Upper lobe of left lung (tissue), 4 donors: Measurements from ENCODE around the gene HES4.

Experiments
- EP300 ChIP-seq, 4 donors: sonication (generic); formaldehyde crosslinking; IDR thresholded peaks; one replicate each; pipeline ENCODE4 v1.5.1; 2017; ENCODE audit warnings: antibody characterized with exemption in 4 of 4, control low read depth in 2 of 4
- POLR2A ChIP-seq, 4 donors: fragments of 450-650 bp; IDR thresholded peaks; one replicate each; pipeline ENCODE4 v1.5.1; 2016 to 2017; ENCODE audit warnings: antibody characterized with exemption in 4 of 4, mild to moderate bottlenecking in 2 of 4
- POLR2AphosphoS5 ChIP-seq, 2 donors: sonication (generic); formaldehyde crosslinking; IDR thresholded peaks; one replicate each; pipeline ENCODE4 v1.5.1; 2017; ENCODE audit warnings: antibody characterized with exemption in 2 of 2
- TF ChIP-seq, protein P1 (sequence below), 6 experiments: fragments of 450-650 bp in 4 of 6; fragments of 200-600 bp in 2 of 6; sonication (generic) in 2 of 6; IDR thresholded peaks; one replicate each; pipeline ENCODE4 v1.5.1; 2016 to 2019; ENCODE audit warnings: antibody characterized with exemption in 6 of 6

DNA sequence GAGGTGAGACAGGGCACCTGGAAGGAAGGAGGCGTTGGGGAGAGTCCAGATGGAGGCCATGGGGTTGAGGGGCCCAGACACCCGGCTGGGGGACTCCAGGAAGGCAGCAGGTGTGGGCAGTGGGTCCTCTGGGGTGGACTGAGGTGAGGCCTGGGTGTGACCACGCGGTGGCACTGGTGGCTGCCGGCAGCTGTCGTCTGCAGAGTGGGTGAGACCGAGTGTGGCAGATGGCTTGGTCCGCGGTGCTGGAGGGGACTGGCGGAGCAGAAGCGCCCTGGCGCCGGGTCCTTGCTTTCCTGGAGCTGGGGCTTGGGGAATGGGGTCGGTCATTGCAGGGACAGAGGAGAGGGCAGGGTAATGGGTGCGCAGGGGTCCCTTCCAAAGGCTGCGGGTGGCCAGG, 32.5 kb upstream of the HES4 start:
- no peak for TF ChIP-seq EP300 (IDR thresholded peaks at IDR 0.05)
- TF ChIP-seq, protein P1, sequence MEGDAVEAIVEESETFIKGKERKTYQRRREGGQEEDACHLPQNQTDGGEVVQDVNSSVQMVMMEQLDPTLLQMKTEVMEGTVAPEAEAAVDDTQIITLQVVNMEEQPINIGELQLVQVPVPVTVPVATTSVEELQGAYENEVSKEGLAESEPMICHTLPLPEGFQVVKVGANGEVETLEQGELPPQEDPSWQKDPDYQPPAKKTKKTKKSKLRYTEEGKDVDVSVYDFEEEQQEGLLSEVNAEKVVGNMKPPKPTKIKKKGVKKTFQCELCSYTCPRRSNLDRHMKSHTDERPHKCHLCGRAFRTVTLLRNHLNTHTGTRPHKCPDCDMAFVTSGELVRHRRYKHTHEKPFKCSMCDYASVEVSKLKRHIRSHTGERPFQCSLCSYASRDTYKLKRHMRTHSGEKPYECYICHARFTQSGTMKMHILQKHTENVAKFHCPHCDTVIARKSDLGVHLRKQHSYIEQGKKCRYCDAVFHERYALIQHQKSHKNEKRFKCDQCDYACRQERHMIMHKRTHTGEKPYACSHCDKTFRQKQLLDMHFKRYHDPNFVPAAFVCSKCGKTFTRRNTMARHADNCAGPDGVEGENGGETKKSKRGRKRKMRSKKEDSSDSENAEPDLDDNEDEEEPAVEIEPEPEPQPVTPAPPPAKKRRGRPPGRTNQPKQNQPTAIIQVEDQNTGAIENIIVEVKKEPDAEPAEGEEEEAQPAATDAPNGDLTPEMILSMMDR (IDR thresholded peaks at IDR 0.05): no peak
- TF ChIP-seq POLR2AphosphoS5 (IDR thresholded peaks at IDR 0.05): no peak
- TF ChIP-seq POLR2A (IDR thresholded peaks at IDR 0.05): no peak
